Measurements from ENCODE around the gene MINDY4. TPM values are rescaled to one million over a fixed set of nuclear protein-coding genes. Genes with fewer than 3 reads are reported as not detected.

Gene MINDY4
- total RNA-seq, 6 donors from 2014 or later, result 7.7 to 43.0 (median 19.4) TPM

GRCh38 chr7:30936650-30937245 is 165.5 kb downstream of the MINDY4 start:
- Histone ChIP-seq H3K9me3 (no peaks in the 10 kb centered on the region), H3K4me1 (peaks cover 9 to 30% (median 21%) of the 10 kb centered on the region in 4 donors), H3K27me3 (no peaks in the 10 kb centered on the region), H3K27ac (peak overlapping the region in 1 of 4 donors; percentile 31), H3K4me3 (no peak overlapping the region), H3K36me3 (no peaks in the 10 kb centered on the region)
- TF ChIP-seq POLR2AphosphoS5 (IDR thresholded peaks at IDR 0.05) (no peak), EP300 (IDR thresholded peaks at IDR 0.05) (no peak), POLR2A (IDR thresholded peaks at IDR 0.05) (no peak)
- TF ChIP-seq, protein P1, sequence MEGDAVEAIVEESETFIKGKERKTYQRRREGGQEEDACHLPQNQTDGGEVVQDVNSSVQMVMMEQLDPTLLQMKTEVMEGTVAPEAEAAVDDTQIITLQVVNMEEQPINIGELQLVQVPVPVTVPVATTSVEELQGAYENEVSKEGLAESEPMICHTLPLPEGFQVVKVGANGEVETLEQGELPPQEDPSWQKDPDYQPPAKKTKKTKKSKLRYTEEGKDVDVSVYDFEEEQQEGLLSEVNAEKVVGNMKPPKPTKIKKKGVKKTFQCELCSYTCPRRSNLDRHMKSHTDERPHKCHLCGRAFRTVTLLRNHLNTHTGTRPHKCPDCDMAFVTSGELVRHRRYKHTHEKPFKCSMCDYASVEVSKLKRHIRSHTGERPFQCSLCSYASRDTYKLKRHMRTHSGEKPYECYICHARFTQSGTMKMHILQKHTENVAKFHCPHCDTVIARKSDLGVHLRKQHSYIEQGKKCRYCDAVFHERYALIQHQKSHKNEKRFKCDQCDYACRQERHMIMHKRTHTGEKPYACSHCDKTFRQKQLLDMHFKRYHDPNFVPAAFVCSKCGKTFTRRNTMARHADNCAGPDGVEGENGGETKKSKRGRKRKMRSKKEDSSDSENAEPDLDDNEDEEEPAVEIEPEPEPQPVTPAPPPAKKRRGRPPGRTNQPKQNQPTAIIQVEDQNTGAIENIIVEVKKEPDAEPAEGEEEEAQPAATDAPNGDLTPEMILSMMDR (IDR thresholded peaks at IDR 0.05), result no peak
- no peak for DNase-seq
- no peak for ATAC-seq (ENCODE audit: low FRiP score in 2 of 2)

DNA sequence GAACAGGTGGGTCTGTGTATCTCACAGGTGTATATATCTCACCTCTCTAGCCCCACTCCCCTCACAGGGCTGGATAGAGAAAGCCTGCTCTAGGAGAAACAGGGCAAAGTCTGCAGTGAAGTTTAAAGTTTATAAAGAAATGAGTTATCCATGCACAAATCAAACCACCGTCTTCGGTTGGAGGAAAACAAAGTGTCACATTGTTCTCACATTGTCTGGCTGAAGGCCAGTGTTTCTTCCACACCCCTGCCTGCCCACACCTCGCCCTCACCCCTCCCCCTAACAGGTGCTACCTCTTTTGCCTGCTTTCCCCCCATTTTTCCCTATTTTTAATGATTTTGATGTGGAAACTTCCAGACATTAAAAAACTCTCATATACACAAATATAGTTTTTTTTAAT is 166.2 kb downstream of the MINDY4 start:
- Histone ChIP-seq H3K36me3 (no peaks in the 10 kb centered on the region), H3K27me3 (no peaks in the 10 kb centered on the region), H3K4me1 (peaks cover 9 to 25% (median 18%) of the 10 kb centered on the region in 4 donors), H3K4me3 (no peak overlapping the region), H3K9me3 (no peaks in the 10 kb centered on the region), H3K27ac (no peak overlapping the region)
- ATAC-seq (ENCODE audit: low FRiP score in 2 of 2), result no peak
- no peak for TF ChIP-seq POLR2AphosphoS5 (IDR thresholded peaks at IDR 0.05)
- TF ChIP-seq EP300 (IDR thresholded peaks at IDR 0.05), result no peak
- TF ChIP-seq POLR2A (IDR thresholded peaks at IDR 0.05), result no peak
- TF ChIP-seq, protein P1 (IDR thresholded peaks at IDR 0.05), result no peak
- 29 to 30% methylated on average over 3 of the region's 3 CpGs for WGBS, 2 donors
- DNase-seq, result no peak

DNA sequence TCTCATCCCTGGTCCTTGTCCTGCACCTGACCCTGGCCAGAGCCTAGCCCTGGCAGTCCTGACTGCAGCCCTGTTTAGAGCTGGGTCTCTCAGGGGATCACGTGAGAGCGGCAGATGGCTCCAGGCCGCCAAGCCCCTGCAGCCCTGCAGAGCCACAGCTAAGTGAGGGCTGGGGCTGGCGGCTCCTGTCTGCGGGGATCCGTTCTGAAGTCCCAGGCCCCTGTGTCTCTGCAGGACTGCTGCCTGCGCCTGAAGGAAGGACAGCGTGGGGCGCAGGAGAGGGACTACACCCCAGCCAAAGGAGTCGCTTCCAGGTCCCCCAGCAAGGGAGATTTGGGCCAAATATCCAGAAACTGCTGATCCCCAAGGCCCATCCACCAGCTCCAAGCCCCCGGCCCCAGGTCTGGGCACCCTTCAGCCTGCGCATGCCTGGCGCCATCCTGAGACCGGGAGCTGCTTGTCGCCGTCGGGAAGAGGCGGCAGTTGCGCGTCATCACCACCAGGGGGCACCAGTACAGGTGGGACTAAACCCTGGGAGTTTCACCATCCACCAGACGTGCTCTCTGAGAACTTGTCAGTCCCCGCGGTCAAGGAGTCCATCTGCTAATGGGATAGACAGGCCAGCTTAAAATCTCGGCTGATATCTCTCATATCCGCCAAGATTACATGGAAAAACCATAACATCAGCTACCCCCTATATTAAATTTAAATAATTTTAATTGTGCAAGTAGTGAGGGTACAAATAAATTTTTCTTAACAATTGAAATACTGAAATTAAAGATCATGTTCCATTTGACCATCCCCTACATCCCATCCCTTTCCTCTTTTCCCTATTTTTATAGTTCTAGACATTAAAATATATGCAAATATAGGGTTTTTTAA is 167.5 kb downstream of the MINDY4 start:
- no peak overlapping the region for H3K27ac ChIP-seq
- no peaks in the 10 kb centered on the region for H3K9me3 ChIP-seq
- H3K27me3 ChIP-seq, result no peaks in the 10 kb centered on the region
- TF ChIP-seq POLR2A (IDR thresholded peaks at IDR 0.05) (no peak), EP300 (IDR thresholded peaks at IDR 0.05) (no peak)
- TF ChIP-seq, protein P1 (IDR thresholded peaks at IDR 0.05), result peak; percentile 94 to 97 (median 95)
- no peaks in the 10 kb centered on the region for H3K36me3 ChIP-seq
- ATAC-seq (ENCODE audit: low FRiP score in 2 of 2), result peak; percentile 78 to 91
- WGBS, 2 donors, result 11 to 17% methylated on average over 6 to 20 of the region's 25 CpGs
- peaks cover 9 to 25% (median 18%) of the 10 kb centered on the region in 4 donors for H3K4me1 ChIP-seq
- peak; percentile 84 to 93 for DNase-seq
- no peak overlapping the region for H3K4me3 ChIP-seq

GRCh38 chr7:30941582-30942323 is 170.5 kb downstream of the MINDY4 start:
- Histone ChIP-seq H3K27ac (no peak overlapping the region), H3K27me3 (no peaks in the 10 kb centered on the region), H3K4me1 (peaks cover 0 to 17% (median 6%) of the 10 kb centered on the region in 4 donors), H3K9me3 (peaks cover 0 to 7% (median 6%) of the 10 kb centered on the region in 4 donors), H3K36me3 (no peaks in the 10 kb centered on the region), H3K4me3 (no peak overlapping the region)
- 50 to 53% methylated on average over 8 of the region's 8 CpGs for WGBS, 2 donors
- no peak for ATAC-seq (ENCODE audit: low FRiP score in 2 of 2)
- no peak for DNase-seq
- TF ChIP-seq EP300 (IDR thresholded peaks at IDR 0.05) (no peak), POLR2AphosphoS5 (IDR thresholded peaks at IDR 0.05) (no peak), POLR2A (IDR thresholded peaks at IDR 0.05) (no peak)
- TF ChIP-seq, protein P1 (IDR thresholded peaks at IDR 0.05), result no peak

Other genes starting within 250 kb of the MINDY4 start
- gene GARS1, start 176.5 kb upstream of the MINDY4 start, total RNA-seq, result 100 to 1,000 TPM in 1 of 6 donors, 10 to 100 TPM in 5; 59.5 to 107 (median 81.6) TPM
- gene CRHR2, start 89.0 kb upstream of the MINDY4 start, total RNA-seq, result 1 to 10 TPM in 1 of 6 donors, under 1 TPM in 3, not detected in 2; 0.10 to 1.0 (median 0.44) TPM
- 100 to 1,000 TPM in 5 of 6 donors, 10 to 100 TPM in 1; 70.5 to 447 (median 322) TPM for gene INMT, start 19.3 kb upstream of the MINDY4 start, total RNA-seq
- 1,000 to 10,000 TPM in 1 of 6 donors, 100 to 1,000 TPM in 5; 113 to 1,228 (median 802) TPM for gene AQP1, start 140.4 kb downstream of the MINDY4 start, total RNA-seq
- 1 to 10 TPM in 2 of 6 donors, under 1 TPM in 2, not detected in 2; 0.67 to 3.1 (median 1.1) TPM for gene GHRHR, start 192.5 kb downstream of the MINDY4 start, total RNA-seq